Gastrocnemius medialis (tissue), 4 donors: ENCODE results near the gene RPUSD1.

Experiments
- CTCF ChIP-seq, 5 experiments: fragments of 450-650 bp in 3 of 5; fragments of 200-600 bp in 2 of 5; sonication (generic) in 2 of 5; IDR thresholded peaks in 4 of 5; conservative IDR thresholded peaks in 1 of 5; 1 replicate in 4 of 5; 2 replicates in 1 of 5; pipeline ENCODE4 v1.5.1; 2016 to 2019; ENCODE audit warnings: antibody characterized with exemption in 5 of 5, mild to moderate bottlenecking in 3 of 5, moderate library complexity in 3 of 5
- POLR2A ChIP-seq, 2 donors: fragments of 450-650 bp; IDR thresholded peaks; one replicate each; pipeline ENCODE4 v1.6.1; 2017; ENCODE audit warnings: antibody characterized with exemption in 2 of 2, mild to moderate bottlenecking in 2 of 2, moderate library complexity in 2 of 2

- TF ChIP-seq CTCF (IDR thresholded peaks at IDR 0.05 in 4 of 5, conservative IDR thresholded peaks at IDR 0.05 in 1 of 5): peak; percentile 25 to 51 (median 43)
- no peak for TF ChIP-seq POLR2A (IDR thresholded peaks at IDR 0.05)
Measured at GRCh38 chr16:813204-813915, 25.2 kb upstream of the RPUSD1 start.
